Thoracic aorta (tissue), 2 donors: ENCODE measurements around the gene C19orf67. TPM values are rescaled to one million over a fixed set of nuclear protein-coding genes. Genes with fewer than 3 reads are reported as not detected.

Experiments used
- ATAC-seq: fragments of 150-250 bp; one replicate; pipeline ENCODE4 v1.8.0; 2017; ENCODE audit warnings: low read depth; ENCODE audit not compliant: insufficient number of reproducible peaks, low FRiP score
- DNase-seq: peaks from one replicate; pipeline ENCODE4 v3.0.0-alpha.2; 2020; ENCODE audit warnings: low spot score
- H3K27ac ChIP-seq, 2 donors: fragments of 200-600 bp; sonication (generic); 1 replicate in 1 of 2; 2 replicates in 1 of 2; pipeline ENCODE4 v1.5.1; 2016; ENCODE audit warnings: mild to moderate bottlenecking in 2 of 2, moderate library complexity in 2 of 2
- H3K27me3 ChIP-seq: fragments of 200-600 bp; sonication (generic); replicated peaks from 2 replicates; pipeline ENCODE4 v1.6.0; 2016; ENCODE audit warnings: mild to moderate bottlenecking; ENCODE audit not compliant: insufficient read depth
- H3K36me3 ChIP-seq: fragments of 200-600 bp; sonication (generic); one replicate; pipeline ENCODE4 v1.5.1; 2016
- H3K4me1 ChIP-seq, 2 donors: fragments of 200-600 bp; sonication (generic); 1 replicate in 1 of 2; 2 replicates in 1 of 2; pipeline versions ENCODE4 v1.5.1 to v1.6.0; 2016; ENCODE audit warnings: low read depth in 2 of 2, mild to moderate bottlenecking in 1 of 2; ENCODE audit not compliant: control insufficient read depth in 1 of 2
- H3K4me3 ChIP-seq: fragments of 200-600 bp; sonication (generic); 2 replicates; pipeline ENCODE4 v1.5.1; 2016; ENCODE audit warnings: mild to moderate bottlenecking
- H3K9me3 ChIP-seq: fragments of 200-600 bp; sonication (generic); 2 replicates; pipeline ENCODE4 v1.5.1; 2016
- total RNA-seq, 2 donors: library from RNA; depleted of rRNA; stranded (reverse); fragments of >200 nt; gene quantifications; one replicate each; pipeline versions ENCODE4 v1.1.0 to v1.2.3, GENCODE V29; 2016
- TF ChIP-seq, protein P1 (sequence below): fragments of 200-600 bp; sonication (generic); IDR thresholded peaks from one replicate; pipeline ENCODE4 v1.5.1; 2019; ENCODE audit warnings: antibody characterized with exemption

C19orf67 gene
- total RNA-seq, 2 donors from 2014 or later = not detected

DNA sequence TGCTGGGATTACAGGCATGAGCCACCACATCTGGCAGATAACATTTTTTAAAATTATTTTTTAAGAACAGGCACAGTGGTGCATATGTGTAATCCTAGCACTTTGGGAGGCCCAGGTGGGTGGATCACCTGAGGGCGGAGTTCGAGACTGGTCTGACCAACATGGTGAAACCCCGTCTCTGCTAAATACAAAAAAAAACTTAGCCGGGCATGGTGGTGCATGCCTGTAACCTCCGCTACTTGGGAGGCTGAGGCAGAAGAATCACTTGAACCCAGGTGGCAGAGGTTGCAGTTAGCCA lies 23.1 kb downstream of the C19orf67 start:
- Histone ChIP-seq H3K27me3 (no peaks in the 10 kb centered on the region), H3K9me3 (no peaks in the 10 kb centered on the region), H3K27ac (no peak overlapping the region), H3K36me3 (no peaks in the 10 kb centered on the region), H3K4me3 (no peak overlapping the region), H3K4me1 (peaks cover 0 to 14% of the 10 kb centered on the region in 2 donors)
- ATAC-seq = no peak
- TF ChIP-seq, protein P1, sequence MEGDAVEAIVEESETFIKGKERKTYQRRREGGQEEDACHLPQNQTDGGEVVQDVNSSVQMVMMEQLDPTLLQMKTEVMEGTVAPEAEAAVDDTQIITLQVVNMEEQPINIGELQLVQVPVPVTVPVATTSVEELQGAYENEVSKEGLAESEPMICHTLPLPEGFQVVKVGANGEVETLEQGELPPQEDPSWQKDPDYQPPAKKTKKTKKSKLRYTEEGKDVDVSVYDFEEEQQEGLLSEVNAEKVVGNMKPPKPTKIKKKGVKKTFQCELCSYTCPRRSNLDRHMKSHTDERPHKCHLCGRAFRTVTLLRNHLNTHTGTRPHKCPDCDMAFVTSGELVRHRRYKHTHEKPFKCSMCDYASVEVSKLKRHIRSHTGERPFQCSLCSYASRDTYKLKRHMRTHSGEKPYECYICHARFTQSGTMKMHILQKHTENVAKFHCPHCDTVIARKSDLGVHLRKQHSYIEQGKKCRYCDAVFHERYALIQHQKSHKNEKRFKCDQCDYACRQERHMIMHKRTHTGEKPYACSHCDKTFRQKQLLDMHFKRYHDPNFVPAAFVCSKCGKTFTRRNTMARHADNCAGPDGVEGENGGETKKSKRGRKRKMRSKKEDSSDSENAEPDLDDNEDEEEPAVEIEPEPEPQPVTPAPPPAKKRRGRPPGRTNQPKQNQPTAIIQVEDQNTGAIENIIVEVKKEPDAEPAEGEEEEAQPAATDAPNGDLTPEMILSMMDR = no peak
- DNase-seq = no peak

DNA sequence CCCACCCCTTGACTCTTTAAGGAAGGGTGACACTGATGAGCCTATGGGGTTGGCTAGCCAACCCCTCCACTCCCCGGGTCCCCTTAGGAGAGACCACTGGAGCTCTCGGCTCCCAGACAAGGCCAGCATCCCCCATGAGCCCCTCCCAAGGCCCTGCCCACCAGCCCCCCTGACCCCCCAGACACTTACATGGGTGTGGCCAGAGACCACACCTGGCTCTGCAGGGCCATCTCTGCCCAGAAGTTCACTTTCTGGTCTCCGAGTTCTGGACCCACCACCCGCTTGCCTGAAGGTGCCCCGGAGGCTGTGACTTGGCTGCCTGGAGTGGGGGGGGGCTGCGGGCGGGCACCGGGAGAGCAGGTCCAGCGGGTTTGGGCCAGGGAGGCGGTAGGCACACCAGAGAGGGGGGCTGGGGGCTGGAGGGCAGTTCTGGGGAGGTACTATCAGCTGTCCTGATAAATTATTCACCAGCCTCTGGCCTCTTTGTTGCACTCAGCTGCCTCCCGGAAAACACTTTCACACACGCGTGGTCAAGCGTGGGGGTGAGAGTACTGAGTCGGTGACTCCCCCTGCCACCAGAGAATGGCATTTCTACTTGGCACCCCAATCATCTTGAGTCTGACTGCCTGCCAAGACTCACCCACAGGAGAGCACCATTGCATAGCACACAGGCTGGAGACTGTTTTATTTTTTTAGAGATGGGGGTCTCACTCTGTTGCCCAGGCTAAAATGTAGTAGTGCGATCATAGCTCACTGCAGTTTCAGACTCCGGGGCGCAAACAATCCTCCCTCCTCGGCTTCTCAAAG lies 23.6 kb downstream of the C19orf67 start, which contains the start of gene PALM3:
TSS of gene PALM3 (minus strand) at position 326 of the 807 bp plus-strand sequence. CDS start at position 230, 96 bp downstream.
- ATAC-seq = no peak
- Histone ChIP-seq H3K27me3 (no peaks in the 10 kb centered on the region), H3K27ac (no peak within 1 kb of the TSS)

DNA sequence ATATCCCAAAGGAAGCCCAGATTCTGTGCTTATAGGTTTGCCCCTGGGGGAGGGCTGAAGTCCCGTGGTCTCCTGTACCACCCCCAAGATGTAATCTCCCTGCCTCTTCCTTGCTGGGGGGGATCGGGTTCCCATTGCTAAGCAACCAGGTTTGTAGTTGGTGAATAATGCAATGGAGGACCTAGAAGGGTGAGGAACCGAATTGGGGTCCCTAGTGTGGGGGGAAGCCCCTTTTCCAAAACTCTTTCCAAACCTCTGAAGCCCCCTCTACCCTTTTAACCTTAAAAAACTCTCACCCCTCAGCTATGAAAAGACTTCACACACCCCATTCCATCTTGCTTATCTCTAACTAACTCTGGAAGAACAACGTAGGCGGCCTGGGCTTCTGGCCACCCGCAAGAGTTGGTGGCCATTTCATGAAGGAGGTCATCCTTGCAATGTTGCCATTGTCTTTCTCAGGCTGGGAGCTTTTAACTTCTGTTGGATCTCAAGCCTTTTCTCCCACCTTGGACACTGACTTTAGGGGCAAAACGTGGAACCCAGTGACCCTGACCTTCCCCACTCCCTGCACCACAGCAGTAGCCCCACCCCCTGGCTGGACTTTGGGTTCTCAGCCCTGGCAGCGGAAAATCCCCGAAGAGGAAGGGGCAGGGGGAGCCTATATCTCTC lies 24.4 kb downstream of the C19orf67 start:
- Histone ChIP-seq H3K27ac (no peak overlapping the region), H3K36me3 (no peaks in the 10 kb centered on the region), H3K4me3 (no peak overlapping the region), H3K4me1 (peaks cover 0 to 14% of the 10 kb centered on the region in 2 donors), H3K27me3 (no peaks in the 10 kb centered on the region), H3K9me3 (no peaks in the 10 kb centered on the region)
- TF ChIP-seq, protein P1 = no peak
- DNase-seq (no peak), ATAC-seq (no peak)

More for the DNA sequence above, 23.6 kb downstream of the C19orf67 start, which contains the start of gene PALM3:
- no peaks in the 10 kb centered on the region for H3K36me3 ChIP-seq
- peaks cover 0 to 14% of the 10 kb centered on the region in 2 donors for H3K4me1 ChIP-seq
- H3K9me3 ChIP-seq = no peaks in the 10 kb centered on the region
- no peak within 1 kb of the TSS for H3K4me3 ChIP-seq
- TF ChIP-seq, protein P1 = no peak
- DNase-seq = no peak

DNA sequence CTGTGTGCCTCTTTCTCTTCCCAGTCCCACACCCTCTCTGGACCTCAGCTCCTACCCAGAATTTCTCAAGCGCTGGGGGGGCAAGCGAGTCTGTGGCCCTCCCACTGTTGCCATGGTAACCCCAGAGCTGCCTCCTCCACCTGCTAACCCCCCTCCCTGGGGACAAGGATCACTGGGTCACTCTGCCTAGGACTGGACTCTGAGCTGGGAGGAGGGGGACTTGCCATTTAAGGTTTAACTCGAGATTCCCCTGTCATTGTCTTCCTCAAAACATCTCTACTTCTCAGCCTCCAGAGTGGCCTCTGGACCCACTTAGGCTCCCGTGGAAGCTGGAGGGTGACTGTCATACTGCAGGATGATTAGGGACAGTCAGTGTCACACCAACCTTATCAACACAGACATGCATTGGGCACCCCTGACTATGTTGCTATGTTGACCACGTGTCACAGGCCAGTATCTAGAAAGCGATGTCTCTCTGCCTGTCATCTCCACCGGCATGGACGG lies 25.9 kb downstream of the C19orf67 start:
- H3K27me3 ChIP-seq = no peaks in the 10 kb centered on the region
- ATAC-seq (no peak), DNase-seq (no peak)
- H3K36me3 ChIP-seq = no peaks in the 10 kb centered on the region
- TF ChIP-seq, protein P1 = no peak
- H3K9me3 ChIP-seq = no peaks in the 10 kb centered on the region
- H3K27ac ChIP-seq = no peak overlapping the region
- no peak overlapping the region for H3K4me3 ChIP-seq
- H3K4me1 ChIP-seq = peaks cover 0 to 14% of the 10 kb centered on the region in 2 donors

DNA sequence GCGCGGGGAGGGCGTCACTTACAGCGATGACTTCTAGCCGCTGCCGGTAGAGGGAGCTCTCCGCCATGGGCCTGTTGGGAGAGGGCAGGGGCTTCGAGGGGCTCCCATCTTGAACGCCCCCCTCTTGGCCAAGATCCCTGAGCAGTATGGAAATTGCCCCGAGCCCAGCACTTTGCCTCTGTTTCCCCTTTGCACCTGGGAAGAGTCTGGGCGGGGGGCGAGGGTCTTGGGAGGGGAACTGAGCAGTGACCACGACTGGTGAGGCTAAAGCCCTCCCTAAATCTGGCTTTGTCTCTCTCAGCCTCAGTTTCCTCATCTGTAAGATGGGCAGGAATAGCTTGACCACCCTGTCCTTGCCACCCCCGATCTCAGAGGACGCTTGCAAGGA lies 26.5 kb downstream of the C19orf67 start:
- no peak for DNase-seq
- no peak for ATAC-seq
- no peak overlapping the region for H3K27ac ChIP-seq
- no peak overlapping the region for H3K4me3 ChIP-seq
- H3K27me3 ChIP-seq = no peaks in the 10 kb centered on the region
- no peaks in the 10 kb centered on the region for H3K36me3 ChIP-seq
- H3K9me3 ChIP-seq = no peaks in the 10 kb centered on the region
- H3K4me1 ChIP-seq = peaks cover 0 to 14% of the 10 kb centered on the region in 2 donors
- TF ChIP-seq, protein P1 = no peak
